ENCODE measurements around the gene KLHL17.
A peak's percentile ranks its signal among the peaks of the same experiment; 100 is the strongest.

KLHL17 gene

GRCh38 chr1:939511-940106 lies 20.8 kb upstream of the KLHL17 start:
- Histone ChIP-seq H3K36me3 (replicated peaks; ENCODE audit: insufficient read depth, low read length) (no peaks in the 10 kb centered on the region), H3K9me2 (replicated peaks; ENCODE audit: insufficient read depth, low read length) (no peaks in the 10 kb centered on the region), H3F3A (ENCODE audit: insufficient read depth, low read length) (peaks cover 11% of the 10 kb centered on the region), H3K79me2 (ENCODE audit: low read length) (no peaks in the 10 kb centered on the region), H3K4me3 (ENCODE audit: low read length) (no peak overlapping the region), H3K9ac (ENCODE audit: low read length) (no peak overlapping the region), H3K4me2 (ENCODE audit: low read depth, low read length) (peak overlapping the region; percentile 39), H3K27ac (ENCODE audit: low read length) (no peak overlapping the region), H3K9me3 (replicated peaks; ENCODE audit: insufficient read depth, low read length) (no peaks in the 10 kb centered on the region), H3K4me1 (ENCODE audit: low read length) (peaks cover 21% of the 10 kb centered on the region), H3K27me3 (replicated peaks; ENCODE audit: insufficient read depth, low read length) (peaks cover 82% of the 10 kb centered on the region), H2AFZ (ENCODE audit: low read length) (no peak overlapping the region), H4K20me1 (ENCODE audit: insufficient read depth, low read length) (peaks cover 7% of the 10 kb centered on the region; the same call in 1 of the 2 replicates)
- TF ChIP-seq CTCF (IDR thresholded peaks at IDR 0.05; ENCODE audit: low read length) (no peak), EZH2 (optimal IDR thresholded peaks at IDR 0.05; ENCODE audit: low read depth, low read length) (no peak), EZH2phosphoT487 (IDR thresholded peaks at IDR 0.05; ENCODE audit: low read length) (no peak)
- no peak for DNase-seq

- Histone ChIP-seq H3F3A (ENCODE audit: insufficient read depth, low read length) (peaks cover 16% of the 10 kb centered on the region), H3K4me2 (ENCODE audit: low read depth, low read length) (peak overlapping the region; percentile 79), H3K9me2 (replicated peaks; ENCODE audit: insufficient read depth, low read length) (no peaks in the 10 kb centered on the region), H3K9ac (ENCODE audit: low read length) (no peak overlapping the region), H3K4me1 (ENCODE audit: low read length) (peaks cover 29% of the 10 kb centered on the region), H4K20me1 (ENCODE audit: insufficient read depth, low read length) (peaks cover 7% of the 10 kb centered on the region; the same call in 1 of the 2 replicates), H3K4me3 (ENCODE audit: low read length) (peak overlapping the region; percentile 37; the same call in 1 of the 2 replicates), H3K9me3 (replicated peaks; ENCODE audit: insufficient read depth, low read length) (no peaks in the 10 kb centered on the region), H3K36me3 (replicated peaks; ENCODE audit: insufficient read depth, low read length) (no peaks in the 10 kb centered on the region), H3K79me2 (ENCODE audit: low read length) (no peaks in the 10 kb centered on the region), H3K27ac (ENCODE audit: low read length) (no peak overlapping the region), H3K27me3 (replicated peaks; ENCODE audit: insufficient read depth, low read length) (peaks cover 76% of the 10 kb centered on the region), H2AFZ (ENCODE audit: low read length) (0 out of 2 replicates have a peak overlapping the region, but pooled peaks have one; percentile 8)
- DNase-seq: peak; percentile 25
- TF ChIP-seq EZH2phosphoT487 (IDR thresholded peaks at IDR 0.05; ENCODE audit: low read length): peak; percentile 75; the same call in 1 of the 2 replicates
- TF ChIP-seq EZH2 (optimal IDR thresholded peaks at IDR 0.05; ENCODE audit: low read depth, low read length): peak; percentile 96
- no peak for TF ChIP-seq CTCF (IDR thresholded peaks at IDR 0.05; ENCODE audit: low read length)
These were observed 20.0 kb upstream of the KLHL17 start for GRCh38 chr1:940107-941014.

- no peak for DNase-seq
- Histone ChIP-seq H3F3A (ENCODE audit: insufficient read depth, low read length) (peaks cover 16% of the 10 kb centered on the region), H3K36me3 (replicated peaks; ENCODE audit: insufficient read depth, low read length) (no peaks in the 10 kb centered on the region), H3K9me2 (replicated peaks; ENCODE audit: insufficient read depth, low read length) (no peaks in the 10 kb centered on the region), H2AFZ (ENCODE audit: low read length) (no peak overlapping the region), H4K20me1 (ENCODE audit: insufficient read depth, low read length) (peaks cover 7% of the 10 kb centered on the region; the same call in 1 of the 2 replicates), H3K27ac (ENCODE audit: low read length) (no peak overlapping the region), H3K4me3 (ENCODE audit: low read length) (peak overlapping the region; percentile 25; the same call in 1 of the 2 replicates), H3K9ac (ENCODE audit: low read length) (no peak overlapping the region), H3K27me3 (replicated peaks; ENCODE audit: insufficient read depth, low read length) (peaks cover 68% of the 10 kb centered on the region), H3K9me3 (replicated peaks; ENCODE audit: insufficient read depth, low read length) (no peaks in the 10 kb centered on the region), H3K79me2 (ENCODE audit: low read length) (no peaks in the 10 kb centered on the region), H3K4me1 (ENCODE audit: low read length) (peaks cover 34% of the 10 kb centered on the region), H3K4me2 (ENCODE audit: low read depth, low read length) (peak overlapping the region; percentile 79; the same call in 1 of the 2 replicates)
- TF ChIP-seq CTCF (IDR thresholded peaks at IDR 0.05; ENCODE audit: low read length) (no peak), EZH2phosphoT487 (IDR thresholded peaks at IDR 0.05; ENCODE audit: low read length) (0 out of 2 replicates have a peak, but pooled peaks have one; percentile 2)
These were observed 19.3 kb upstream of the KLHL17 start for GRCh38 chr1:941015-941587.
